Omental fat pad (tissue), 4 donors: ENCODE data around the gene ARSI. TPM values are rescaled to one million over a fixed set of nuclear protein-coding genes. Genes with fewer than 3 reads are reported as not detected.

Experiments
- ATAC-seq: fragments of 150-250 bp; one replicate; pipeline ENCODE4 v1.9.1; 2016; ENCODE audit warnings: mild to moderate bottlenecking, moderate library complexity; ENCODE audit not compliant: low FRiP score
- DNase-seq: peaks from one replicate; pipeline ENCODE4 v3.0.0-alpha.2; 2019; ENCODE audit warnings: low spot score
- CTCF ChIP-seq, 3 donors: fragments of 450-650 bp; IDR thresholded peaks; one replicate each; pipeline ENCODE4 v1.5.1; 2016 to 2017; ENCODE audit warnings: antibody characterized with exemption in 3 of 3, mild to moderate bottlenecking in 3 of 3, moderate library complexity in 2 of 3
- total RNA-seq, 4 donors: library from RNA; depleted of rRNA; stranded (reverse); fragments of >200 nt; gene quantifications; one replicate each; pipeline ENCODE4 v1.1.0, GENCODE V29; 2016

ARSI gene
- total RNA-seq, 4 donors from 2014 or later: 0.69 to 43.1 (median 3.6) TPM

GRCh38 chr5:150309101-150309885, 6.6 kb upstream of the ARSI start:
- no peak for DNase-seq
- TF ChIP-seq CTCF (IDR thresholded peaks at IDR 0.05): no peak
- no peak for ATAC-seq

- ATAC-seq: no peak
- no peak for DNase-seq
- TF ChIP-seq CTCF (IDR thresholded peaks at IDR 0.05): no peak
Measured at GRCh38 chr5:150307617-150308426, 5.1 kb upstream of the ARSI start.

- DNase-seq: no peak
- no peak for ATAC-seq
- no peak for TF ChIP-seq CTCF (IDR thresholded peaks at IDR 0.05)
Measured at GRCh38 chr5:150306775-150307174, 4.1 kb upstream of the ARSI start.

GRCh38 chr5:150305557-150305956, 2.9 kb upstream of the ARSI start:
- ATAC-seq: no peak
- no peak for DNase-seq
- TF ChIP-seq CTCF (IDR thresholded peaks at IDR 0.05): no peak

GRCh38 chr5:150305095-150305494, 2.4 kb upstream of the ARSI start:
- DNase-seq (no peak), ATAC-seq (no peak)
- TF ChIP-seq CTCF (IDR thresholded peaks at IDR 0.05): no peak

GRCh38 chr5:150304481-150305081, 1.9 kb upstream of the ARSI start:
- DNase-seq (no peak), ATAC-seq (no peak)
- no peak for TF ChIP-seq CTCF (IDR thresholded peaks at IDR 0.05)
